ENCODE data around the gene KYAT1.
"Not testable (repeated sequence)": the region's sequence is repeated elsewhere in the genome, so short reads cannot be mapped to it uniquely, and the experiment has no call there.

The KYAT1 gene

DNA sequence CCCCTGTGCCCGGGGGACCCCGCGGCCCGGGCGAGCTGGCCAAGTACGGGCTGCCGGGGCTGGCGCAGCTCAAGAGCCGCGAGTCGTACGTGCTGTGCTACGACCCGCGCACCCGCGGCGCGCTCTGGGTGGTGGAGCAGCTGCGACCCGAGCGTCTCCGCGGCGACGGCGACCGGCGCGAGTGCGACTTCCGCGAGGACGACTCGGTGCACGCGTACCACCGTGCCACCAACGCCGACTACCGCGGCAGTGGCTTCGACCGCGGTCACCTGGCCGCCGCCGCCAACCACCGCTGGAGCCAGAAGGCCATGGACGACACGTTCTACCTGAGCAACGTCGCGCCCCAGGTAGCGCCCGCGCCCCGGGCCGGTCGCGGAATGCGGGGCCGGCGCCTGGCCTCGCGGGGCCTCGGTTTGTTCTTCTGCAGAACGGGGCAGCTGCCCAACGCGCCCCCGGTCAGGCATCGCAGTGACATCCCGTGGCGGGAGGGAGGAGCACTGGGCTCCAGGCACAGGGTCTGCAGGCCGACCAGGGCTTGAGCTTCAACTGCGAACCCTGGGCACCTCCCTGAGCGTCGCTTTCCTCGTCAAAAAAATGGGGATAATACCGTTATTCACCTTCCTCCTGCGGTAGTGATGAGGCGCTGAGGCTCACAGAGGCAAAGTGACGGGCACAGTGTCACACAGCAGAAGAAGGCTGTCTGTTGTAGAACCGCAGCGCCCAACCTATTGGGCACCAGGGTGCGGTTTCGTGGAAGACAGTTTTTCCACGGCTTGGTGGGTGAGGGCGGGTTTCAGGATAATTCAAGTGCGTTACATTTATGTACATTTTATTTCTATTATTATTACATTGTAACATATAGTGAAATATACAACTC, 62.7 kb downstream of the KYAT1 start:
- DNase-seq (ENCODE audit: low read depth in 2 of 2): peak in 1 of 2 donors; percentile 21

DNA sequence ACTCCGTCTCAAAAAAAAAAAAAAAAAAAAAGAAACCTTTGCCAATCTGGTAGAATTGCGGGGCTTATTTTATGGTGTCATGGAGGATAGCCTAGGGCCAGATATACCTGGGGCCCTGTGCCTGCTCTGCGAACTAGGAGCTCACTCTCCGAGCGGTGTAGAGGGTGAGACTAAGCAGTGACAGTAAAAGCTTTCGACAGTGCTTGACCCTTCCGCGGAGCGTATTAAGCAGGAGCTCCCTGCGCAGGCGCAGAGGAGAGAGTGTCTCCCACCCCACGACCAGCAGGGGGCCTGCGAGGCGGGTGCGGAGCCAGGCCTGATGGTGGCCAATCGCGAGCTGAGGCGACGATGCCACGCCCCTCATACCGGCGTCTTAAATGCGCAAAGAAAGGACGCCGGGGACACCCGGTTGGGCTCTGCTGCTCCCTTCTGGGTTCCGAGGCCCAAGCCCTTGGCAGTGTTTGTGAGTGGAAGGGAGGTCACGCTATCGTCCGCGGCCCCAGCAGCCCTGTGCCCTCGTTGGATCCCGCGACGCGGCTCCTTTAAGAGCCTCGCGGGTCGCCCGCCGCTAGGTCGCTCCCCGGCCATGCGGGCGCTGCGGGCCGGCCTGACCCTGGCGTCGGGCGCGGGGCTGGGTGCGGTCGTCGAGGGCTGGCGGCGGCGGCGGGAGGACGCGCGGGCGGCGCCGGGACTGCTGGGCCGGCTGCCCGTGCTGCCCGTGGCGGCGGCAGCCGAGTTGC, 63.5 kb downstream of the KYAT1 start, which contains the start of gene ENDOG:
Gene ENDOG, plus strand, starts transcription at position 402 of the 740 bp plus-strand sequence. Its CDS starts 185 bp downstream, at position 587.
- DNase-seq (ENCODE audit: low read depth in 2 of 2): peak; percentile 95 to 97

DNA sequence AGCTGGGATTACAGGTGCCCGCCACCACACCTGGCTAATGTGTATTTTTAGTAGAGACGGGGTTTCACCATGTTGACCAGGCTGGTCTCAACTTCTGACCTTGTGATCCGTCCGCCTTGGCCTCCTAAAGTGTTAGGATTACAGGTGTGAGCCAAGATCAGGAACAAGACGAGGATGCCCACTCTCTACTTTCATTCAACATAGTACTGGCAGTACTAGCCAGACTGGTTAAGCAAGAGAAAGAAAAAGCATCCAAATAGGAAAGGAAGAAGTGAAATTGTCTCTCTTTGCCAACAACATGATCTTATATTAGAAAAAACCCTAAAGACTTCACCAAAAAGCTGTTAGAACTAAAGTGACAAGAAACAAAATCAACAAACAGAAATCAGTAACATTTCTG, 70.9 kb downstream of the KYAT1 start:
- no peak for DNase-seq (ENCODE audit: low read depth in 2 of 2)

DNA sequence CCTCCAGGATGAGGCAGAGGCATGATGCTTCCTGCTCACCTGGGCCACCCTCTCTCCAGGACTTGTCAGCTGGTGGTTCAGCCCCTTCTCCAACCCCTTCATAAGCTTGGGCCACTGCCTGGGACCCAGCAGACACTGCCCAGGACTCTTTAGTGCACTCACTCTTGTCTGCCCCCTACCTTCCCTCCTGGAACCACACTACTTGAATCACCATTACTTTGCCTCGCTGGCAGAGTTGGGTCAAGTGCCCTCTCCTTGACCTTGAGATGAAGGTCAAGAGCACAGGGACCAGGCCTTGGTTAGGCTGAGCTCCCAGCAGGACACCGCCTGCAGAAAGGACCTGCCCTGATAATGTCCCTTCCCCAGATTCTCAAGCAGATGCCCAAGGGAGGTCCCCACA, 71.9 kb downstream of the KYAT1 start:
- no peak for DNase-seq (ENCODE audit: low read depth in 2 of 2)

DNA sequence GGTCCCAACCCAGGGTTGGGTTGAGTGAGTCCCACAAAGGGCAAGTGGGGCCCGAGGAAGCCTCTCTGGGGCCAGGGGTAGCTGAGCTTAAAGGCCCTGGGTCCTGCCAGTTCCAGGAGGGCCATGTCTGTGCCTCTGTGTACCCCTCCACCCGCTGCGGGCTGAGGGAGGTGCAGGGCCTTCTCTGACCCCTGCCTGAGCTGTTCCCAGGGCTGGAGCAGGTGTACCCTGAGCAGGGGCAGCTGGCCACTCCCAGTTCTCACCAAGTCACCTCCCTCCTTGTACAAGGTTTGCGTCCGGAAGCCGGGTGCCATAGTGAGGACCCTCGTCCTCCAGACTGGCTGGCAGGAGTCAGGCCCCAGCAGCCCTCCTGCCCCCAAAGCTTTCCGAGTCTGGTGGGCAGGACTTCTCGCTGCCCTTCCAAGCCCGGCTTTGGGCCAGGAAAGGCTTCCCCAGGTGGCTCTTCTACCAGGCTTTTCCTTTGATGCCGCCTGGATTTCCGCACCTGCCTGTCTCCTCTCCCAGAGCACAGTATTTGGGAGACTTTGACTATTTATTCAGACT, 72.6 kb downstream of the KYAT1 start:
- DNase-seq (ENCODE audit: low read depth in 2 of 2): no peak

DNA sequence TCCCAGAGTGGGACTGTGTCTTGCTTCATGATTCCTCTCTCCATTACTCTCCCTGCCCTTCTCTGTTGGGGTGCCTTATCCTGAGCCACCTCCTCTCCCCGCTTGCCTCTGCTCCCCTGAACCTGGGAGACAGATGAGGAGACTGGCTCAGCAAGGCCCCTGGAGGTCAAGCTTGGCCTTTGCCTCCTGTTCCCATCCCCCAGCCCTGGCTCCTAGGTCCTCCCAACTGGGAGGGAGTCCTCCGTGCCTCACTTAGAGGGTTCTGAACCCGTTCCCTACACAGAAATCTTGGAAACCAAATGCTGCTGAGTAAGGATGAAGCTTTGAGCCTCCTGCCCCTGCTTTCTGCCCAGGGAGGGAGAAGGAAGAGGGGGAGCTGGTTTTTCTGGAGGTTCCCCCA, 73.2 kb downstream of the KYAT1 start:
- DNase-seq (ENCODE audit: low read depth in 2 of 2): no peak

DNA sequence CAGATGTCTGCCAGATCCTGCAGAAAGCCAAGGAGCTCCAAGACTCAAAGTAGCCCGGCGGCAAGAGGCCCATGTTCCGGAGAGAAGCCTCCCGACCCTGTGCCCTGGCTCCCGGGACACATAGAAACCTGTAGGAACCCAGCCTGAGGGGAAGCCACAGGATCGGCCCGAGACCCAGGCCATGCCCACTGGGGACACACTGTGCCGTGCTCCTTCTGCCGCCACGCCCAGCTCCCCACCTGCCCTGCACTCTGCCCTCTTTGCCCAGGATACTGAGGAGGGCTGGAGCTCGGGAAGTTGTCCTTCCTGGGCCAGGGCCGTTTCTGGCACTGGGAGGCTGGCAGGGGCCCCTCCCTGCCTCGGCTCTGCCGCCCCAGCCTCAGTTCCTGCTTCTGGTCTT, 73.9 kb downstream of the KYAT1 start:
- DNase-seq (ENCODE audit: low read depth in 2 of 2): no peak

DNA sequence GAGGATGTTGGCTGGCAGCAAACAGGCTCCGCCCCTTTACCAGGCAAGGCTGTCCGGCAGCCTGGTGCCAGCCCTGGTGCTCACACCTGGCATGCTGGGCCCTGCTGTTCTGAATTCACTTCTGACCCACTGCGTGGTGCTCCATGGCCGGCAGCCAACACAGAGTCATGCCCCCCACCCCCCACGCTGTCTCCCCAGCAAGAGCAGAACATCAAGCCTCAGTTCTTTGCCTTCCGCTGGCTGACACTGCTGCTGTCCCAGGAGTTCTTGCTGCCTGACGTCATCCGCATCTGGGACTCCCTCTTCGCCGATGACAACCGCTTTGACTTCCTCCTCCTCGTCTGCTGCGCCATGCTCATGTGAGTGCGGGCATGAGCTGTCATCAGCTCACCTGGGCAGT, 76.1 kb downstream of the KYAT1 start:
- DNase-seq (ENCODE audit: low read depth in 2 of 2): no peak

DNA sequence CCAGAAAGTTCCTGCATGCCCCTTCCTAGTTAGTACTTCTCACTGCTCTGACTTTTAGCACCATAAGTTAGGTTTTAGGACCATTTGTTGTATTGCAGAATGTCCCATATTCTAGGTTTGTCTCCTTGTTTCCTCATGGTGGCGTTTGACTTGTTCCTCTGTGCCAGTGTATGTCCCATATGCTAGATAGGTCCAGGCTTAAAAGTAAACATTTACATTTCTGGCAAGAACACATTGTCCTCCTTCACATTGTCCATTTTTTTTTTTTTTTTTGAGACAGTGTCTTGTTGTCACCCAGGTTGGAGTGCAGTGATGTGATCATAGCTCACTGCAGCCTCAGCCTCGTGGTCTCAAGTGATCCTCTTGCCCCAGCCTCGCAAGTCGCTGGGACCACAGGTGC, 79.3 kb downstream of the KYAT1 start:
- DNase-seq (ENCODE audit: low read depth in 2 of 2): no peak

DNA sequence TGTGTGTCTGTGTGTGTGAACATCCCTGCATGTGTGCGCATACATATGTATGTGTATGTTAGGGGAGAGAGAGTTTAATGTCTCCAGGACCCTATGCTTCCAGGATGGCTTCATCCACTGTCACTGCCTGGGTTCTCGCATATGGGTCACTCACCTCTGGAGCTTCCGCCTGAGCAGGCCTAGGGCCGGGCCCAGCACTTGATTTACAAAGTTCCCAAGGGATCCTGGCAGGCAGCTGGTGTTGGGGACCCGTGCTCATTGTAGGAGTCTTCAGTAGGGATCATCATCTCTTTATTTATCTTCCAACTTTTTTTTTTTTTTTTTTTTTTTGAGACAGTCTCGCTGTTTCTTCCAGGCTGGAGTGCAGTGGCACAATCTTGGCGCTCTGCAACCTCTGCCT, 81.7 kb downstream of the KYAT1 start:
- no peak for DNase-seq (ENCODE audit: low read depth in 2 of 2)

DNA sequence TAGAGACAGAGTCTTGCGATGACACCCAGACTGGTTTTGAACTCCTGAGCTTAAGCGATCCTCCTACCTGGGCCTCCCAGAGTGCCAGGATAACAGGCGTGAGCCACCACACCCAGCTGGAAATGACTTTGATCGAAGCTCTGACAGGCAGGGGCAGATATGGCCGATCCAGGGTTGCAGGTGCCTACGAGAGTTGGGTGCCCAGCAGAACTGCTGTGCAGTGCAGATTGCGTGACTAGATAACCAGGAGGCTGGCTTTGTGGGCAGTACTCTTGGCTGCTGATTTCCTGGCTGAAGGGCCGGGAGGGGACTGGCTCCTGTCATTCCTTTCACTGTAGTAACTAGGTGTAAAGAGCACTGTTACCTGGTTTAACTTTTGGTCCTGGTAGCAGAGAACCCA, 82.9 kb downstream of the KYAT1 start:
- no peak for DNase-seq (ENCODE audit: low read depth in 2 of 2)

DNA sequence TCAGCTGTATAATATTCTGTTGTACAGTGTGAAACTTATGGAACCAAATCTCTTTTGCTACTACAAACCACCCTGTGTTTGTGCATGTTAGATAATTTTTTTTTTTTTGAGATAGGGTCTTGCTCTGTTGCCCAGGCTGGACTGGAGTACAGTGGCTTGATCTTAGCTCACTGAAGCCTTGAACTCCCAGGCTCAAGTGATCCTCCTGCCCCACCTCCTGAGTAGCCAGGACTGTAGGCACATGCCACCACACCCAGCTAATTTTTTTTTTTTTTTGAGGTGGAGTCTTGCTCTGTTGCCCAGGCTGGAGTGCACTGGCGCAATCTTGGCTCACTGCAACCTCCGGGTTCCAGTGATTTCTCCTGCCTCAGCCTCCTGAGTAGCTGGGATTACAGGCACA, 86.8 kb downstream of the KYAT1 start:
- not testable (repeated sequence) for DNase-seq (ENCODE audit: low read depth in 2 of 2)

DNA sequence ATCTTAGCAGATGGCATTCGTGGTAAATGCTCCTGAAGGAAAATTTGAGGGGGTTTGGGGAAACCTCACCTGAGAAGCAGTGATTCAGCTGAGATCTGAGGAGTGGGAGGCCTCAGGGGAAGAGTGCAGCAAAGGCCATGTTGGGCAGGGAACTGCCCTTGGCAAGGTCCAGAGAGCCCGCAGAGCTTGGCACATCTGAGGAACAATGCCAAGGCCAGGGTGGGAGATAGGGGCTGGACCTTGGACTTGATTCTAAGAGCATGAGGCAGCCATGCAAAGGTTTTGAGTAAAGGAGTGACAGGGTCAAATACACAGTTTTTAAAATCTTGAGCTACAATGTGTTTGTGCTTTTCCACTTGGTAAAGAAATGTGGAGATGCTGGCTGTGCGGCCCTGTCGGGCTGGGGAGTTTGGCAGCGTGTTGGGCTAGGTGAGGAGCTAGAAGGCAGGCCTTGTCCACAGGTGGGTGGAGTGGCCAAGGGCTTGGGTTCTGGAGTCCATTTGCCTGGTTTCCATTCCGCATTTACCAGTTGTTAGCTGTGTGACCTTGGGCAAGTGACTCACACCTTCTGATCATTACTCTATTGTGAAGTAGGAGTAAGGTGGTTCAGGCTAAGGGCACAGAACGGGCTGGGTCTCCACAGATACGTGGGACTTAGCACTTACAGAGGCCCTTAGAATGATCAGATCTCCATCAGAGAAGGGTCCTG, 88.6 kb downstream of the KYAT1 start:
- DNase-seq (ENCODE audit: low read depth in 2 of 2): no peak

DNA sequence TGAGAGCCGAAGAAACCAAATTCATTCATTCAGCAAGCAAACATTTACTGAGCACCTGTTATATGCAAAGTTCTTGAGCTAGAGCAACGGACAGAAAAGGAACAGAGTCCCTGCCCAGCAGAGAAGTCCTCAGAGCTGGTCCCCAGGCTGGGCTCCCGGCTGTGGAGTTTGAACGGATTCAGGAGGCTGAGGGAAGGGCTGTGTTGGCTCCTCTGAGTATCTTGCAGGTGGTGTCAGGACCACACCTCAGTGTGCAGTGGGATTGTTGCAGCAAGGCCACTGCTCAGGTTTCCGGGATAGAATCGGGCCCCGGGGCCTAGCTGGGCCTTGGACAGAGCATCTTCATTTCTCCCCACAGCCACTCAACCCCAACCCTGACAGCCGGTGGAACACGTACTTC, 89.6 kb downstream of the KYAT1 start:
- no peak for DNase-seq (ENCODE audit: low read depth in 2 of 2)

DNA sequence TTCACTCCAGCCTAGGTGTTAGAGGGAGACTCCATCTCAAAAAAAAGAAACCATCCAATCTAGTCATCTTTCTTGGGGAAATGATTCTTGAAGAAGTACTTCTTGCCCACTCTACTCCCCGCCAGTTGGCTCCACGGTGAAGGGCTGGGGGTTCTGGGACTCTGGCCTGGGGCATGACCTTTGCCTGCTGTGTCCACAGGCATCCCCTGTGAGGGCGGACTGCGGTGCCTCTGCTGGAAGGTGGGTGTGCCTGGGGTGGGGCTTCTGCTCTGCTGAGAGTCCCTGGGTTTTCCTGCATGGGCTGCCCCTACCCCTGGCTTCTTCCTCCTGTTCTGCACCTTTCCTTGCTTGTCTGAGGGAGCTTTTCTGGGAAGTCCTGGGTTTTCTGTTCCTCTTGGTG, 91.2 kb downstream of the KYAT1 start:
- DNase-seq (ENCODE audit: low read depth in 2 of 2): no peak

DNA sequence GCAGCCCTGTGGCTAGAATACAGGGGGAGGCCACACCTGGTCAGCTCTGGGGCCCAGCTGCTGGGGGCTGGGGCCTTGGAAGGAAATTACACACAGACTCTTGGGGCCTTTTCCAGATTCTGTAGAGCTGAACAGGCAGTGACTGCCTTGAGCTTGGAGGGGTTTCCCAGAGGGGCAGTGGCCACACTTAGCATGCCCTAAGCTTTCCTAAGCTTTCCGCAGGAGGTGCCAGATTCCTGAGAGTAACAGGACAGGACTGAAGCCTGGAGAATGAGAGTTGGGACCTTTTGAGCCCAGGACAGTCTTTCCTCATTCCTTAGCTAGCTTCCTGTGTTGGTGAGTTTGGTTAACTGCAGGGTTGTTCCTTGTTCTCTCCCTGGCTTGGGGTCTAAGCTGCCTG, 93.3 kb downstream of the KYAT1 start:
- DNase-seq (ENCODE audit: low read depth in 2 of 2): no peak

DNA sequence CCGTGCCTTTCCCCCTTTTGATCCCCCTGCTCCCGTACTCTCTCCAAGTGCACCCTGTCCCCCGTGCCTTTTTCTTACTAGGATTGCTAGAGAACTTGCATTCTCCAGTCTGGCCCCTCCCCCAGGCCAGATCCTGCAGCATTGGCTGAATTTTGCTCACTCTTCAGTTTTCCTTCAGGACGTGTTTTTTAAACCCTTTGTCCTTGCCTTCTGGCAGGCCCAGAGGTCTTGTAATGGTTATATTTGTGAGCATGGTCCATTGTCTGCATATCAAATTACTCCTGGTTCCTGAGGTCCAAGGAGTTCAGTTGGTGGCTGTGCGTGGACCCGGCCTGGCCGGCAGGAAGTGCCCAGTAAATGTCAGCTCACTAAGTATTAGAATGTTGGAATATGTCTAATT, 94.1 kb downstream of the KYAT1 start:
- DNase-seq (ENCODE audit: low read depth in 2 of 2): no peak

DNA sequence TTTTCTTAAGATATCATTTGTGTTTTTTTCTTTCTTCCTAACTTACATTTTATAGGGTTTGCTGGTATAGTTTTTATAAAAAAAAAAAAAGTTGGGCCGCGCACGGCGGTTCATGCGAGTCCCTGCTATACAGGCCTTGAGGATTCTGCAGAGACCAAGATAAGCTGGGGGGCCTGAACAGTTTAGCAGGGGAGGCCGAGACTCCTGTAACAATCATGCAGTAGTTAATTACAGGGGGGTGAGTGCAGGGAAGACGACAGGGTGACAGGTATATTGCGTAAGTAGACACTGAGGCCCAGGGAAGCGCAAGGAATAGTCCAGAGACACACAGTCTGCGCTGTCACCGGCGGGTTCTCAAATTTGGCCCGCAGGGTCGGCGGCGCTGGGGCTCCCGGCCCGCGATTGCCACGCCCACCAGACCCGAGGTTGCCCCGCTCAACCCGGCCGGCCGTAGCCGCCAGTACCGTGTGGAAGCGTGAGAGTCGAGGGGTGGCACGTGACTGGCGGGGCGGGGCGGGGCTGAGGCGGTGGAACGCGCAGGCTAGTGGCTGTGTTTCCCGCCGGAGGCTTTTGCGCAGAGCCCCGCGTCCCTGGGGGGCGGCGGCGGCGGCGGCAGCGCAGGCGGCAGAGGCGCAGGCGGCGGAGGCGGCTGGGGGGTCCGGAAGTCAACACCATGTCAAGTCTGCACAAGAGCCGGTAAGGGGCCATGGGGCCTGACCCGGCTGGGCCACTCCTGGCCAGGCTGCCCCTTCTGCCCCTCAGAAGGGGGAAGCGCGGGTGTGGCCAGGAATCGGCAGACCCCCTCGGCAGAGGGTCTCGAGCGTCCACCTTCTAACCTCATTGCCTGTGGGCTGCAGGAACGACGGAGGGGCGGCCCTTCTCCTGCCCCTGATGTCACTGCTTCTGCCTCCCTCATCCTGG, 94.8 kb downstream of the KYAT1 start, which contains the start of gene TBC1D13:
Gene TBC1D13, plus strand, starts transcription at position 573 of the 921 bp plus-strand sequence. Its CDS starts 101 bp downstream, at position 674.
- peak; percentile 84 to 86 for DNase-seq (ENCODE audit: low read depth in 2 of 2)

DNA sequence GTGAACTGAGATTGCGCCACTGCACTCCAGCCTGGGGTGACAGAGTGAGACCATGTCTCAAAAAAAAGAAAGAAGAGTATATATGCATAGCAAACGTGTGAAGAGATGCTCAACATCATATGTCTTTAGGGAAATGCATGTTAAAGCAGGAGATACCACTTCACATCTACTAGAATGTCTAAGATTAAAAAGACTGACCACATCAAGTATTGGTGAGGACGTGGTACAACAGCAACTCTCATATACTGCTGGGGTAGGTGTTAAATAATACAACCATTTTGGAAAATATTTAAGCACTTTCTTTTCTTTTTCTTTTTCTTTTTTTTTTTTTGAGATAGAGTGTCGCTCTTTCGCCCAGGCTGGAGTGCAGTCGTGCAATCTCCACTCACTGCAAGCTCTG, 96.3 kb downstream of the KYAT1 start:
- DNase-seq (ENCODE audit: low read depth in 2 of 2): no peak
